Gastrocnemius medialis (tissue), 4 donors: ENCODE data around the gene LDLRAD4. TPM values are rescaled to one million over a fixed set of nuclear protein-coding genes. Genes with fewer than 3 reads are reported as not detected.
"Not testable (repeated sequence)": the region's sequence is repeated elsewhere in the genome, so short reads cannot be mapped to it uniquely, and the experiment has no call there.

Experiments
- ATAC-seq, 2 donors: fragments of 150-250 bp; one replicate each; pipeline ENCODE4 v1.9.1; 2016
- DNase-seq, 2 donors: peaks; one replicate each; pipeline ENCODE4 v3.0.0-alpha.2; 2019
- H3K27ac ChIP-seq, 4 donors: fragments of 200-600 bp; sonication (generic); 1 replicate in 1 of 4; 2 replicates in 3 of 4; pipeline ENCODE4 v1.5.1; 2016 to 2018; ENCODE audit warnings: mild to moderate bottlenecking in 2 of 4, moderate library complexity in 1 of 4
- H3K27me3 ChIP-seq, 3 donors: fragments of 200-600 bp; sonication (generic) in 2 of 3; 1 replicate in 1 of 3; 2 replicates in 2 of 3; pipeline versions ENCODE4 v1.5.1 to v1.6.0; 2016 to 2019; ENCODE audit warnings: mild to moderate bottlenecking in 1 of 3, moderate library complexity in 1 of 3
- H3K36me3 ChIP-seq, 2 donors: fragments of 200-600 bp; sonication (generic) in 1 of 2; one replicate each; pipeline ENCODE4 v1.5.1; 2017 to 2018
- H3K4me1 ChIP-seq, 2 donors: fragments of 200-600 bp; sonication (generic) in 1 of 2; one replicate each; pipeline ENCODE4 v1.5.1; 2016 to 2017; ENCODE audit warnings: mild to moderate bottlenecking in 2 of 2
- H3K4me3 ChIP-seq, 4 donors: fragments of 200-600 bp; sonication (generic) in 3 of 4; 1 replicate in 1 of 4; 2 replicates in 3 of 4; pipeline ENCODE4 v1.5.1; 2016 to 2019; ENCODE audit warnings: mild to moderate bottlenecking in 2 of 4
- H3K9me3 ChIP-seq, 3 donors: fragments of 200-600 bp; sonication (generic) in 2 of 3; 1 replicate in 1 of 3; 2 replicates in 2 of 3; pipeline ENCODE4 v1.5.1; 2016 to 2019
- CTCF ChIP-seq, 5 experiments: fragments of 450-650 bp in 3 of 5; fragments of 200-600 bp in 2 of 5; sonication (generic) in 2 of 5; IDR thresholded peaks in 4 of 5; conservative IDR thresholded peaks in 1 of 5; 1 replicate in 4 of 5; 2 replicates in 1 of 5; pipeline ENCODE4 v1.5.1; 2016 to 2019; ENCODE audit warnings: antibody characterized with exemption in 5 of 5, mild to moderate bottlenecking in 3 of 5, moderate library complexity in 3 of 5
- POLR2A ChIP-seq, 2 donors: fragments of 450-650 bp; IDR thresholded peaks; one replicate each; pipeline ENCODE4 v1.6.1; 2017; ENCODE audit warnings: antibody characterized with exemption in 2 of 2, mild to moderate bottlenecking in 2 of 2, moderate library complexity in 2 of 2
- in situ Hi-C, 4 donors: fragments of 200-750 bp; cut with MboI; loops; one replicate each; pipeline versions ENCODE4 v1.15.0 to v1.8.0; 2017; ENCODE audit warnings: low sequenced_read_pairs in 4 of 4
- intact Hi-C: fragments of 100-400 bp; cut with DNase I; formaldehyde crosslinking; loops from one replicate; pipeline ENCODE4 v1.15.1; 2023; ENCODE audit warnings: low total_unique reads
- total RNA-seq, 4 donors: library from RNA; depleted of rRNA; stranded (reverse); fragments of >200 nt; gene quantifications; one replicate each; pipeline versions ENCODE4 v1.1.0 to v1.2.3, GENCODE V29; 2016

LDLRAD4 gene
- total RNA-seq, 4 donors from 2014 or later, result 3.9 to 11.1 (median 6.5) TPM

GRCh38 chr18:13485604-13486003, 267.0 kb downstream of the LDLRAD4 start:
- in situ Hi-C loops (no loop called here), intact Hi-C loops (no loop called here)
- ATAC-seq, result no peak

GRCh38 chr18:13486284-13486683, 267.7 kb downstream of the LDLRAD4 start:
- Histone ChIP-seq H3K27ac (no peak overlapping the region), H3K4me3 (no peak overlapping the region), H3K36me3 (no peaks in the 10 kb centered on the region), H3K27me3 (no peaks in the 10 kb centered on the region), H3K4me1 (no peaks in the 10 kb centered on the region), H3K9me3 (no peaks in the 10 kb centered on the region)
- DNase-seq, result no peak
- ATAC-seq, result no peak
- TF ChIP-seq CTCF (IDR thresholded peaks at IDR 0.05 in 4 of 5, conservative IDR thresholded peaks at IDR 0.05 in 1 of 5) (no peak), POLR2A (IDR thresholded peaks at IDR 0.05) (no peak)
- in situ Hi-C loops, result no loop called here
- intact Hi-C loops, result no loop called here

More at GRCh38 chr18:13485604-13486003, 267.0 kb downstream of the LDLRAD4 start:
- TF ChIP-seq POLR2A (IDR thresholded peaks at IDR 0.05) (no peak), CTCF (IDR thresholded peaks at IDR 0.05 in 4 of 5, conservative IDR thresholded peaks at IDR 0.05 in 1 of 5) (no peak)
- no peak overlapping the region for H3K4me3 ChIP-seq
- DNase-seq, result no peak
- no peak overlapping the region for H3K27ac ChIP-seq
- no peaks in the 10 kb centered on the region for H3K4me1 ChIP-seq
- no peaks in the 10 kb centered on the region for H3K36me3 ChIP-seq
- no peaks in the 10 kb centered on the region for H3K9me3 ChIP-seq
- H3K27me3 ChIP-seq, result no peaks in the 10 kb centered on the region

GRCh38 chr18:13486686-13487085, 268.1 kb downstream of the LDLRAD4 start:
- ATAC-seq, result no peak
- Histone ChIP-seq H3K4me3 (no peak overlapping the region), H3K9me3 (no peaks in the 10 kb centered on the region), H3K27me3 (no peaks in the 10 kb centered on the region), H3K36me3 (no peaks in the 10 kb centered on the region), H3K27ac (no peak overlapping the region), H3K4me1 (no peaks in the 10 kb centered on the region)
- intact Hi-C loops (no loop called here), in situ Hi-C loops (no loop called here)
- DNase-seq, result no peak
- no peak for TF ChIP-seq POLR2A (IDR thresholded peaks at IDR 0.05)
- no peak for TF ChIP-seq CTCF (IDR thresholded peaks at IDR 0.05 in 4 of 5, conservative IDR thresholded peaks at IDR 0.05 in 1 of 5)

GRCh38 chr18:13487237-13487636, 268.7 kb downstream of the LDLRAD4 start:
- intact Hi-C loops (no loop called here), in situ Hi-C loops (no loop called here)
- no peaks in the 10 kb centered on the region for H3K4me1 ChIP-seq
- DNase-seq, result no peak
- H3K4me3 ChIP-seq, result no peak overlapping the region
- H3K9me3 ChIP-seq, result no peaks in the 10 kb centered on the region
- TF ChIP-seq POLR2A (IDR thresholded peaks at IDR 0.05) (no peak), CTCF (IDR thresholded peaks at IDR 0.05 in 4 of 5, conservative IDR thresholded peaks at IDR 0.05 in 1 of 5) (no peak)
- H3K27ac ChIP-seq, result no peak overlapping the region
- ATAC-seq, result no peak
- H3K36me3 ChIP-seq, result no peaks in the 10 kb centered on the region
- no peaks in the 10 kb centered on the region for H3K27me3 ChIP-seq

- in situ Hi-C loops (no loop called here), intact Hi-C loops (no loop called here)
- Histone ChIP-seq H3K9me3 (no peaks in the 10 kb centered on the region), H3K36me3 (no peaks in the 10 kb centered on the region), H3K4me1 (no peaks in the 10 kb centered on the region), H3K27me3 (no peaks in the 10 kb centered on the region), H3K27ac (no peak overlapping the region), H3K4me3 (no peak overlapping the region)
- DNase-seq (no peak), ATAC-seq (no peak)
- no peak for TF ChIP-seq CTCF (IDR thresholded peaks at IDR 0.05 in 4 of 5, conservative IDR thresholded peaks at IDR 0.05 in 1 of 5)
These were observed 269.8 kb downstream of the LDLRAD4 start for GRCh38 chr18:13488281-13488929.

- intact Hi-C loops, DNase-seq, H3K36me3 ChIP-seq, H3K4me1 ChIP-seq, H3K9me3 ChIP-seq, in situ Hi-C loops, H3K27ac ChIP-seq, H3K4me3 ChIP-seq, ATAC-seq, H3K27me3 ChIP-seq: not testable (repeated sequence)
These were observed 270.7 kb downstream of the LDLRAD4 start for GRCh38 chr18:13489303-13489702.
